HG02884 (cell line): ENCODE measurements around the gene GPR45.

ENCODE experiments used
- ATAC-seq: cut with Tn5 transposase; IDR thresholded peaks from one replicate; pipeline ENCODE4 v1.9.1; 2021; ENCODE audit warnings: mild to moderate bottlenecking, moderate library complexity; ENCODE audit not compliant: unreplicated experiment

GPR45 gene

DNA sequence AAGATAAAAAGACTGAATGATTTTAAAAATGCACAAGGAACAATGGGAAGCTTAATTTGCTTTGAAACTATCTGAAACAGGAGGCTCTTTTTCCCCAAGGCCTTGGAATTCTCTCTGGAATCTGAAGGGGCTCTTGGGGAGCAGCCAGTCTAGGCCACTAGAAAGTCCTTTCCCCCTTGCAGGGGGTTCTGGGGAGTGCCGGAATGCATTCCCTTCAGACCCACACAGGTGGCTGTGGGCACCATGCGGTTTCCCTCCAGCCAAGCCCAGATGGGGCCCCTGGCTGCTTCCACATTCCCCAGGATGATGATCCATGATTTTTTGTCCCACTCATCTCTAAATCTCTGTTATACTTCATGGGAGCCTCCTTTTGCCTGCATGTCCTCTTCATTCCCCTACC is 10.7 kb downstream of the GPR45 start:
- no peak for ATAC-seq

DNA sequence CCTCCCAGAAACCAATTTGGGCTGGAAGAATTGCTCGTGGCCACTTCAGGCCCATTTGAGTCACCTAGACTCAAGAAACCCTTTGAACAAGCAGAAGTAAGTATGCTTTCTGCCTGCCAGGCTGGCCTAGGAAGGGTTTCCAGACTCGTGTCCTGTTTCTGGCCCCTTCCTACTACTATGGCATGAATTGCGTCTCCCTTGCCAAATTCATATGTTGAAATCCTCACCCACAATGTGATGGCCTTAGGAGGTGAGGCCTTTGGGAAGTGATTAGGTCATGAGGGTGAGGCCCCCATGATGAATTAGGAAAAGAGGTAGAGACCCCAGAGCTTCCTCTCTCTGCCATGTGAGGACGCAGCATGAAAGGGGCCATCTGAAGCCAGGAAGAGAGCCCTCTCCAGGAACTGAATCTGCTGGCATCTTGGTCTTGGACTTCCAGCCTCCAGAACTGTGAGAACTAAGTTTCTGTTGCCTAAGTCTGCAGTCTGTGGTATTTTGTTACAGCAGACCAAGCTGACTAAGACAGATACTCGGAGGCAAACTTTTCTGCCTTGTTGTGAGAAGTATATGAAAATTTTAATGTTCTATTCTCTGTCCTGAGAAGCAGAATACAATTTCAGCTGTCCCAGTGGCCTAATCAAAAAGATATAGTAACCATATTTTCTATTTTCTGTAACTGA is 13.1 kb downstream of the GPR45 start:
- ATAC-seq, result no peak

DNA sequence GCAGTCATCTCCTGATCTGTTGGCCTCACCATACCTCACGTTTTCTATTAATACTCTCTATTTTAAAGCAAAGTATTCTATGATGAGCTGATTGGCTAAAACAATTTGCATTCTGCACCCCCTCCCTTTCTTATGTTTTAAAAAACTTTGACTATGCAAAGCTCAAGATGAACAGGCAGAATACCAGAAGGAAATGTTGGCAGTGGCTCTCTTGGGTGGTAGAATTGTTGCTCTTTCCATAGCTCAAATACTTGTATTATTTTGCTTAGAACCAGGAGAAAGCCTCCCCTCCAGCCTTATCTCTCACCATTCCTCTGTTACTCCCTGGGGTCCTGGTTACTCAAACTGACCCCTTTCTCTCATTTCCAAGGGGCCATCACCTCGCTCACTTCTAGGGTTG is 14.4 kb downstream of the GPR45 start:
- ATAC-seq, result no peak

DNA sequence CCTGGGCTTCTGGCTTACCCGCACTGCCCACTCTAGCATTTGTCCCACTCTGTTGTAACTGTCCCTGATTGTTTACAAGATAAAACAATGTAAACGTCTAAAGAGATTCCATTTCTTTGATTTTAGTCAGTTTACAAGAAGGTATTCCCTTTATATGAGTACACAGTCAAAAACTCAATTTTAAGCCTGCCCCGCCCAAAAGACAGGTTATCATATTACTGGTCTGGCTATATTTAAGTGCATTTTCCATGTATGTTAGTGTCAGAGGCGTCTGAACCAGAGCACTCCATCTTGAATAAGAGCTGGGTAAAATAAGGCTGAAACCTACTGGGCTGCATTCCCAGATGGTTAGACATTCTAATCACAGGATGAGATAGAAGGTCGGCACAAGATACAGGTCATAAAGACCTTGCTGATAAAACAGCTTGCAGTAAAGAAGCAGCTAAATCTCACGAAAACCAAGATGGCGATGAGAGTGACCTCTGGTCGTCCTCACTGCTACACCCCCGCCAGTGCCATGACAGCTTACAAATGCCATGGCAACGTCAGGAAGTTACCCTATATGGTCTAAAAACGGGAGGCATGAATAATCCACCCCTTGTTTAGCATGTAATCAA is 15.0 kb downstream of the GPR45 start:
- no peak for ATAC-seq

DNA sequence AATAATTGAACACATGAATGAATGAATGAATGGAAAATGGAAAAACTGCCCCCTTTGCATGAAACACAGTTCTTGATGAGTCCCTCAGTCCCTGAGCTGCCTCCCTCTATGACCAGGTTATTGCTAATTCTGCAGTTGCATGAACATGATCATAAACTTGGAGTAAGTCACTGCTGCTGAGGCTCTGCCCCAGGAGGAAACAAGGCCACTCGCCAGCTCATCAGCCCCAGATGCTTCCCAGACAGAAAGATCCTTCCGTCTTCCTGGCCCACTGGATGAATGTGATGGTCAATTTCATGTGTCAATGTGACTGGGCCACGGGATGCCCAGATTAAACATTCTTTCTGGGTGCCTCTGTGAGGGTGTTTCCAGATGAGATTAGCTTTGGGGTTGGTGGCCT is 16.4 kb downstream of the GPR45 start:
- no peak for ATAC-seq

DNA sequence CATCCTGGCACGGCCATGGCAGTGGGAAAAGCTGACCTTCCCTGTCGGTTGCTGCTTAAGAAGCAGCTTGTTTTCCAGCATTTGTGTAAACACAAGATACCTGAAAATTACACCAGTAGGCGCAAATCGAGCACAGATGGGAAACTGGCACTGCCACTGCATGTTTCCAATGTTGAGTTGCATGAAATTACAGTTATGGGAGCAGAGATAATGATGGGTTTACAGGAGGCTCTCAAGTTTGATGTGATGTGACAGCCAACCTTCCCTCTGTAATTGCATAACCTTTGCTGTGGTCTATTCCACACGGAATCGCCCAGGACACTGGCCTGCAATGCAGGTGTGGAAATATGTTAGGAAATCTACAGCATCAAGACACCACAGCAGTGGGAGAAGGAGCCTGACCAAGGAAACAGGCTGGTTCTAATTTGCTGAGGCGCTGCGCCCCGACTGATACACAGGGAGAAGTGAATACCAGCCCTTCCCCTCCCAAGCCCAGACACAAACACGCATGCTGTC is 17.4 kb downstream of the GPR45 start:
- no peak for ATAC-seq

DNA sequence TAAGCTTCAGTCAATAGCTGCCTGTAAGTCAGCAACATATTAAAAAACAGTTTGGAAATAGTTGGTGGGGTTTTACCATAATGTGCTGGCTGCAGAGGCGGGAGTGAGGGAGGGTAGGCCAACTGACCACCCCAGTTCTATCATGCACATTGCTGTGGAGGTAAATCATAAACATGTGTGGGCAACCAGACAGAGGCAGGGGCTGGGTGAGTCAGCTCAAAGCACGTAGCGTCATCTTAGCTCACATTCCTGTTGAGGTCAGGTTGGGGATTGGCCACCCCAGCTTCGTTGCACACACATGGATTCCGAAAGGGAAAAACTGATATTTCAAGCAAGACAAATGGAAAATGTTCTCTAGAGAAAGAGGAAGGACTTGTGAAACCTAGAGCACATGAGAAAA is 19.5 kb downstream of the GPR45 start:
- ATAC-seq, result no peak

DNA sequence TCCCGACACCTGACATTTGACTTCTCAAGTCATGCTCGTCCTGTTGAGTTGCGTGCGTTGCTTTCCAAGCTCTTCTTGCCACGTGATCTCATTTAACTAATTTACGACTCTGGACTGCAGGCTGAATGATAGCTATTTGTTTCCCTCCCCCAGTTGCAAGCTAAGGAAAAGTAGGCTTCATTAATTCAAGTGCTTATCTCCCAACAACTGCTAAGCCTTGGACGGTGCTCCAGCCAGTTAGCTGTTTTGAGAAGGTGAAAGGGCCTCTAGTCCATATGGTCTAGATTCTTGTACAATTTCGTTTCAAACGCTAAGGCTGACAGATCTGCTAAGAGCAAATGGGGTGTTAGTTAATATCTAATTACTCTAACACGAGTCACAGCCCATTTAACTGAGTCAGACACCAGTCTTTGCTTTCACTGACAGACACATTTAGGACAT is 21.1 kb downstream of the GPR45 start:
- ATAC-seq, result no peak

DNA sequence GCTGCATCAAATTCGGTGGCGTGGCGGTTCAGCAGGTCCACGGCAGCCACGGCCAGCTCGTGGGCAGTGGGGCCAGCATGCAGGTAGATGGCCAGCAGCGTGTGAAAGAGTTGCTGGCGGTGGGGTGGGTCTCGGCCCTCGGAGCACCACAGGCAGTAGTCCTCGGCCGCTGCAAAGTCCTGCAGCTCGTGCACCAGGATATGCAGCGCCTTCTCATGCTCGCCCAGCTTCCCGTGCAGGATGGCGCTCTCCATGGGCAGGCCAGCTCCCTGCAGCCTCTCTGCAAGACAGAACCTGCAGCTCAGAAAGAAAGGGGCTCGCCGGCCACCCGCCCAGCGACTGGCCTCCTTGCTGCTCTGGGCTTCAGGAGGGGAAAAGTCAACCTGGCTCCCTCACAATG is 27.9 kb downstream of the GPR45 start:
- no peak for ATAC-seq

DNA sequence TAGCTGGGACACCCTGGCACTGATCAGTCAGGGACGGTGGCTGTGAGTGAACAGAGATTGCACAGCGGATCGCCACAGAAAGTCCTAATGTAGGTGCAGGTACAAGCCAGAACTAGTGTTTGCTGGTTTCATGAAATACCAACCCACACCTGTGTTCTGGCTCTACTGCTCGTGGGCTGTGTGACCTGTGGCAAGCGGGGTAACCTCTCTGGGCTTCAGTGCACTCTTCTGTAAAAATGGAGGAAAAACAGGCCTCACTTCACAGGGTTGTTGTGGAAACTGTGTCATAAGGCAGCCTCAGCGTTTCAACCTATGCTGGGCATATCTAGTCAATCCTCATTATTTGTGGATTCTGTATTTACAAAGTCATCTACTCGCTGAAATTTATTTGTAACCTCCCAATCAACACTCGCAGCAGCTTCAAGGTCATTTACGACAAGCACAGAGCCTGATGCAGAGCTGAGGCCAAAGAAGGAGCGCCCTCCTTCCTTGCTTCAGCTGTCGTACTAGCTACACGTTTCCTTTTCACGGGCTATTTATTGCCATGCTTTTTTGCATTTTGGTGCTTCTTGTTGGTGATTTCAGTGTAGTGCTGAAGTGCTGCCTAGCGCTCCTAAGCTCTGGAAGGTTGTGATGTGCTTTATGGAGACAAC is 30.0 kb downstream of the GPR45 start:
- no peak for ATAC-seq

DNA sequence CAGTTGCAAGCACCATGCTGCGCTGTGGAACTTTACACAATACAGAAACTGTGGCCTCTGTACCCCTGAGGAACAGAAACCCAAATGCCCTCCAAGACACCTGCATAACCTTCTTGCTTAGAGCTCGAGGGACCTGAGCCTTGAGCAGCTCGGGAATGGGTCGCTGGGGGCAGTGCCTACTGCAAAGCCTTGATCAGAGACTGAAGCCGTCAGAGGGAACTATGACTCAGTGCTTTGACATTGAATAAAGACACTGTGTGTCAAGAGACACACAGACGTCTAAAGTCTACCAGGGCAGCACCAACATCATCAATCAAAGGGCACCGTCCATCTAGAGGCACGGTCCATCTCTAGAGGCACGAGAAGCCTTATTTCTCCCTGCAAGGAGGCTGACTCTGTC is 30.6 kb downstream of the GPR45 start:
- ATAC-seq, result no peak

DNA sequence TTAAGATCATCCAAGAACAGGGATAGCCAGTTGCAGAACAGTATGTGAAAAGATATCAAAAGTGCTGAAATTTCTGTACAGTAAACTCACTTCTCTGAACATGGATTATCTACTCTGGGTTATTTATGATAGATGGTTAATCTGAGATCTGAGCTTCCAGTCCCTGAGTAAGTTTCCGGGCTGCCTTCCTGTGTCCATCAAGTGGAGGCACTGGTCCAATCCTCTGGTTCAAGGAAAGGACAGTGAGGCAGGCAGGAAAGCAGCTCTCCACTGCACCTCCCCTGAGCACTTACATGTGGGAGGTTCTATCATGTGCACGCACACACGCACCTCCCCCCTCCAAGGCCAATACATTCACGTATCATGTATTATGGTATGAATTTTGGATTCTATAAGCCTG is 32.5 kb downstream of the GPR45 start:
- no peak for ATAC-seq

DNA sequence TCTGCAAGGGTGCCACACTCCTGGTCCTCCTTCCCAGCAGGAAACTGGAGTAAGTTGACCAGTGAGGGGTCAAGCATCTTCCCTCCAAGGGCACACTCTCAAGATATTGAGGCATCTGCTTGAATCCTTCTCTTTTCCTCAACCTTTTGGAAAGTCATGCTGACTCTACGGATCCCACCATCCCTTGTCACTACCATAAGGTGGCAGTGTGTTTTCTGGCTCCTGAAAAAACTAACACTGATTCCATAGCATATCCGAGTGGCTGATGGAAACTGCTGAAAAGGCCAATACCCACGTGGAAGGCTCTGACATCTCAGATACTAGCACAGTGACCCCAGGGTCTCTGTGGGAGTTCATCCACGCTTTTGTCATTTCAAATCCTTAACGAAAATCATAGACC is 37.1 kb downstream of the GPR45 start:
- no peak for ATAC-seq

DNA sequence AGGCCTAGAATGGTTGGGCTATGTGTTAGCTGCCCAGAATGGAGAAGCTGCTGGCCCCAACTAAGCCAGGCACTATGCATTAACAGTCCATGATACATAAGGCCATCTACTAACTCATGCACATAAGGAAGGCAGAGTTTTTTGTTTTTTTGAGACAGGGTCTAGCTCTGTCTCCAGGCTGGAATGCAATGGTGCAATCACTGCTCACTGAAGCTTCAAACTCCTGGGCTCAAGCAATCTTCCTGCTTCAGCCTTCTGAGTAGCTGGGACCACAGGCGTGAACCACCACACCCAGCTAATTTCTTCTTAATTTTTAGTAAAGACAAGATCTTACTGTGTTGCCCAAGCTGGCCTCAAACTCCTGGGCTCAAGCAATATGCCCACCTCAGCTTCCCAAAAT is 37.6 kb downstream of the GPR45 start:
- no peak for ATAC-seq

DNA sequence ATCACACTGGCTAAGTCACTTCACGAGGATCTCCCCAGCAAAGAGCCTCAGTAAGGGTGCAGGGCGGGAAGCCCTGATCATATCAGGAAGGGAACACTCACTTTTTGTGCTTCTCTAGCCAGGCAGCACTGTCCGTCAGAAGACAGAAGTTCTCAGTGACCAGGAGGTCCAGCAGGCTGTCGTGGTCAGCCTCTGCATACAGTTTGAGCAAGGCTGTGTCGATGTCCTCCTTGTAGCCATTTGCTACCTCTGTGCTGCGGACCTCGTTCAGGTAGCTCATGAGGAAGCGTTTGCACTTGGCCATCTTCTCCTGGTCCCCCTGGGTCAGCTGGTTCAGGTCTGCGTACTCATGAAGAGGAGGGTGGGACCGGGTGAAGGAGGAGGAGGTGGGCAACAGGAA is 38.7 kb downstream of the GPR45 start:
- no peak for ATAC-seq

DNA sequence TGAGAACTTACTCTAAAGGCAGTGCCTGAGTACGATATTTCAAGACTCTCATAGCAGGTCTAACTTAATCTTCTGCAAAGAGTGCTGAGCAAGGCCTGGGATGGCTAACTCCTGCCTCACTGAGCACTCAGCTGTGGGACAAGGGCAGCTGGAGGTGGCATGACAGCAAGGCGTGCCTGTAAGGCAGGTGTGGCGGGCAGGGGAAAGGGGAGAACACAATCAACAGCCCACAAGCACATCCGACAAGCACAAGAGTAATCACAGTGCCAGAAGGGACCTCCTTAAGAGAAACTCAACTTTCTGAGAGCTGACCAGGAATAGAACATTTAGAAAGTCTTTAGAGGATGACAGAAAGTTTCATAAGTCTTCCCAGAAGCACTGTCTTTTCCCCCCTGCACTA is 42.0 kb downstream of the GPR45 start:
- no peak for ATAC-seq

DNA sequence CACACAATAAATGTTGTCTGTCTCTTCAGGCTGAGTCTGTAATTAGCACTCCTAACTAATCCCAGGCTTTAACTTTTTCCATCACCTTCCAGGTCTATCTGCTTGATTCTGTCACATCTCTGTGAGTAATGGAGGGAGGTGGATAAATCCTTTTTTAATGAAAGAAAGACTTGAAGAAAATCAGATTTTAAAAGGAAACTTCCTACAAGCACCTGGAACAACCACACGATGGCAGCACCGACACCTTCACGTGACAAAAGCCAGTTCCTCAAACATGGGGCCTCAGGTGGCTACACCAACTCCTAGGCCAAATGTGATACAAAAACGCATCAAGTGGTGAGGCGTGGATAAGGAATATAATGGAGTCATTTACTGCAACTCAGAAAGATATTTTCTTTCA is 46.1 kb downstream of the GPR45 start:
- no peak for ATAC-seq

DNA sequence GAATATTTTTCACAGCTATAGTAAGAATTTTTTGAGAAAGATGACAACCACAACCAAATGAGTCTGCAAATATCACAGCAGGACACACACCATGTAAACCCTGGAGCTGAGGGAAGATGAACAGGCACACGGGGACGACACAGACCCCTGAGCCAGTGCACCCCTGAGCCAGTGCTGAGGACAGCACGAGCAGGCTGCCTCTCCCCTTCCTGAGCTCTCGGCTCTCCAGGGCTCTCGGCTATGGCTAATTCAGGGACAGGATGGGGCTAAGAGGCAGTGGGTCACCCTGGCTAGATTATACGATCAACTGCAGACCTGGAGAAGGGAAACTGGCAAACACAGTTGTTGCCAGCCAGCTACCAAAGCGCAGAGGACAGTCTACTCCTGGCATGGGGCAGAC is 46.6 kb downstream of the GPR45 start:
- ATAC-seq, result no peak

DNA sequence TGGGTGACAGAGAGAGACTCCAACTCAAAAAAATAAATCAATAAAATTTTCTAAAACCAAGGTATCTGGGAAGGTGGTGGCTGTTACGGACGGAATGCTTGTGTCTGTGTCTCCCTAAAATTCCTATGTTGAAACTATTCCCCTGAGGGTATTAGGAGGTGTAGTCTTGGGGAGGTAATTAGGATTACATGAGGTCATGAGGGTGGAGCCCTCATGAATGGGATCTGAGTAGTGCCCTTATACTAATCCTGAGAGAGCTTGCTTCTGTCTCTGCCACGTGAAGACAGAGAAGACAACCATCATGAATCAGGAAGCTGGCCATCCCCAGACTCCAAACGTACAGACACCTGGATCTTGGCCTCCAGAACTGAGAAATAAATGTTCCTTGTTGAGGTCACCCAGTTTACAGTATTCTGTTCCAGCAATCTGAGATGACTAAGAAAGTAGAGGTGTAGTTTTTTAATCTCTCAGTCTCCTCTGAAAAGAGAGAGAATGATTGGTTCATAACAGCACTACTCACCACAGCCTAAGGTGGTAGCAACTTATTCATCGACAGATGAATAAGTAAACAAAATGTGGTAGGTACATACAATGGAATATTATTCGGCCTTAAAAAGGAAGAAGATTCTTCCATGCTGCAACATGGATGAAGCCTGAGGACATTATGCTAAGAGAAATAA is 49.6 kb downstream of the GPR45 start:
- ATAC-seq, result no peak

DNA sequence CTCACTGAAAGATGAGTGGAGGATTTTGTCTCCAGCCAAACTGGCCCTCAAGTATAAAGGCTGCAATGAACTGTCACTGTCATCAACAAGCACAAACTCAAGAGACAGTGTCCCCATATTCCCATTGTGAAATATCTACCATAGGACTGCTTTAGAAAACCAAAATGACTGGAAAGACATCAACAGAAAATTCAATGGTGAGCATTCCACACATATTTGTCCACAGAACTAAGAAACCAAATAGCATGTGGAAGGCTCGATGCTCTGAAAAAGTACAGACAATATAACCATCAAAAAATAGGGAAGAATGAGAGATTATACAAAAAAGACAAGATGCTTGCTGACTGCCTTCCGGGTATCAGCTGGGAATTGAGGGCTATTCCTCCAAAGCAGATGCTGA is 50.4 kb downstream of the GPR45 start:
- ATAC-seq, result no peak
